HAP-1 (cell line): ENCODE measurements around the gene C12orf42.
"Not testable (repeated sequence)": the region's sequence is repeated elsewhere in the genome, so short reads cannot be mapped to it uniquely, and the experiment has no call there.

Experiments
- DNase-seq, 2 experiments: peaks; one replicate each; pipeline ENCODE4 v3.0.0-alpha.2; 2016 to 2020; ENCODE audit warnings: low spot score in 2 of 2
- H3K27me3 ChIP-seq: fragments of 250-450 bp; sonication (Bioruptor Pico); 2 replicates; pipeline ENCODE4 v1.5.1; 2020; ENCODE audit warnings: low read depth, mild to moderate bottlenecking, moderate library complexity
- H3K36me3 ChIP-seq: fragments of 250-450 bp; sonication (Bioruptor Pico); replicated peaks from 2 replicates; pipeline ENCODE4 v1.5.1; 2020; ENCODE audit warnings: mild to moderate bottlenecking
- H3K4me1 ChIP-seq: fragments of 250-450 bp; sonication (Bioruptor Pico); 2 replicates; pipeline ENCODE4 v1.5.1; 2020; ENCODE audit warnings: mild to moderate bottlenecking
- H3K4me3 ChIP-seq: fragments of 250-450 bp; sonication (Bioruptor Pico); 2 replicates; pipeline ENCODE4 v1.5.1; 2020; ENCODE audit warnings: mild to moderate bottlenecking, moderate library complexity
- H3K9me3 ChIP-seq: fragments of 250-450 bp; sonication (Bioruptor Pico); 2 replicates; pipeline ENCODE4 v1.5.1; 2020; ENCODE audit warnings: mild to moderate bottlenecking, moderate library complexity
- in situ Hi-C: fragments of 300-500 bp; cut with MboI; formaldehyde crosslinking; loops from 3 replicates; pipeline ENCODE4 v1.14.3; 2020; ENCODE audit warnings: low sequenced_read_pairs, inconsistent platforms, mixed read lengths

C12orf42 gene

GRCh38 chr12:103469719-103470118 lies 26.0 kb downstream of the C12orf42 start:
- in situ Hi-C loops: no loop called here
- Histone ChIP-seq H3K4me1 (no peaks in the 10 kb centered on the region), H3K4me3 (no peak overlapping the region), H3K36me3 (no peaks in the 10 kb centered on the region), H3K27me3 (no peaks in the 10 kb centered on the region), H3K9me3 (no peaks in the 10 kb centered on the region)
- no peak for DNase-seq

- no peaks in the 10 kb centered on the region for H3K36me3 ChIP-seq
- no peak for DNase-seq
- no peaks in the 10 kb centered on the region for H3K4me1 ChIP-seq
- H3K4me3 ChIP-seq: no peak overlapping the region
- in situ Hi-C loops: no loop called here
- no peaks in the 10 kb centered on the region for H3K9me3 ChIP-seq
- no peaks in the 10 kb centered on the region for H3K27me3 ChIP-seq
Measured at GRCh38 chr12:103468837-103469236, 26.9 kb downstream of the C12orf42 start.

GRCh38 chr12:103462675-103463074 lies 33.1 kb downstream of the C12orf42 start:
- Histone ChIP-seq H3K4me1 (no peaks in the 10 kb centered on the region), H3K36me3 (no peaks in the 10 kb centered on the region), H3K27me3 (no peaks in the 10 kb centered on the region), H3K9me3 (no peaks in the 10 kb centered on the region), H3K4me3 (no peak overlapping the region)
- in situ Hi-C loops: no loop called here
- DNase-seq: no peak

- in situ Hi-C loops: no loop called here
- no peak for DNase-seq
- no peaks in the 10 kb centered on the region for H3K9me3 ChIP-seq
Measured at GRCh38 chr12:103457471-103457870, 38.3 kb downstream of the C12orf42 start.

GRCh38 chr12:103456006-103456405 lies 39.8 kb downstream of the C12orf42 start:
- in situ Hi-C loops: no loop called here
- Histone ChIP-seq H3K9me3 (no peaks in the 10 kb centered on the region), H3K4me1 (no peaks in the 10 kb centered on the region), H3K36me3 (no peaks in the 10 kb centered on the region), H3K27me3 (no peaks in the 10 kb centered on the region), H3K4me3 (no peak overlapping the region)
- no peak for DNase-seq

More at GRCh38 chr12:103457471-103457870, 38.3 kb downstream of the C12orf42 start:
- Histone ChIP-seq H3K36me3 (no peaks in the 10 kb centered on the region), H3K4me3 (no peak overlapping the region), H3K27me3 (no peaks in the 10 kb centered on the region), H3K4me1 (no peaks in the 10 kb centered on the region)

- no peak for DNase-seq
- Histone ChIP-seq H3K27me3 (no peaks in the 10 kb centered on the region), H3K36me3 (no peaks in the 10 kb centered on the region), H3K4me3 (no peak overlapping the region), H3K4me1 (no peaks in the 10 kb centered on the region), H3K9me3 (no peaks in the 10 kb centered on the region)
- in situ Hi-C loops: no loop called here
Measured at GRCh38 chr12:103455020-103455763, 40.6 kb downstream of the C12orf42 start.

GRCh38 chr12:103444983-103445382 lies 50.8 kb downstream of the C12orf42 start:
- no peak for DNase-seq
- in situ Hi-C loops: no loop called here
- Histone ChIP-seq H3K27me3 (no peaks in the 10 kb centered on the region), H3K36me3 (no peaks in the 10 kb centered on the region), H3K4me1 (no peaks in the 10 kb centered on the region), H3K4me3 (no peak overlapping the region), H3K9me3 (no peaks in the 10 kb centered on the region)

- Histone ChIP-seq H3K4me3 (no peak overlapping the region), H3K36me3 (no peaks in the 10 kb centered on the region), H3K4me1 (no peaks in the 10 kb centered on the region), H3K9me3 (no peaks in the 10 kb centered on the region), H3K27me3 (no peaks in the 10 kb centered on the region)
- no peak for DNase-seq
- in situ Hi-C loops: no loop called here
Measured at GRCh38 chr12:103442822-103443221, 52.9 kb downstream of the C12orf42 start.

- in situ Hi-C loops: no loop called here
- H3K4me3 ChIP-seq: no peak overlapping the region
- no peak for DNase-seq
Measured at GRCh38 chr12:103442182-103442555, 53.6 kb downstream of the C12orf42 start.

GRCh38 chr12:103441437-103442181 lies 54.2 kb downstream of the C12orf42 start:
- Histone ChIP-seq H3K4me1 (no peaks in the 10 kb centered on the region), H3K4me3 (no peak overlapping the region), H3K36me3 (no peaks in the 10 kb centered on the region), H3K9me3 (no peaks in the 10 kb centered on the region), H3K27me3 (no peaks in the 10 kb centered on the region)
- no peak for DNase-seq
- in situ Hi-C loops: no loop called here

More at GRCh38 chr12:103442182-103442555, 53.6 kb downstream of the C12orf42 start:
- no peaks in the 10 kb centered on the region for H3K4me1 ChIP-seq
- H3K9me3 ChIP-seq: no peaks in the 10 kb centered on the region
- H3K36me3 ChIP-seq: no peaks in the 10 kb centered on the region
- no peaks in the 10 kb centered on the region for H3K27me3 ChIP-seq

- H3K27me3 ChIP-seq, H3K4me1 ChIP-seq, H3K36me3 ChIP-seq, DNase-seq, H3K4me3 ChIP-seq, H3K9me3 ChIP-seq, in situ Hi-C loops: not testable (repeated sequence)
Measured at GRCh38 chr12:103434165-103435105, 61.3 kb downstream of the C12orf42 start.

- no peak overlapping the region for H3K4me3 ChIP-seq
- H3K27me3 ChIP-seq: no peaks in the 10 kb centered on the region
- no peaks in the 10 kb centered on the region for H3K9me3 ChIP-seq
- H3K4me1 ChIP-seq: no peaks in the 10 kb centered on the region
- DNase-seq: no peak
- in situ Hi-C loops: no loop called here
- H3K36me3 ChIP-seq: no peaks in the 10 kb centered on the region
Measured at GRCh38 chr12:103431950-103432349, 63.8 kb downstream of the C12orf42 start.

- Histone ChIP-seq H3K27me3 (no peaks in the 10 kb centered on the region), H3K9me3 (no peaks in the 10 kb centered on the region), H3K4me3 (no peak overlapping the region), H3K4me1 (no peaks in the 10 kb centered on the region), H3K36me3 (no peaks in the 10 kb centered on the region)
- no peak for DNase-seq
- in situ Hi-C loops: no loop called here
Measured at GRCh38 chr12:103431387-103431786, 64.4 kb downstream of the C12orf42 start.
